AG04450 (cell line): ENCODE data around the gene IDH3G. TPM values are rescaled to one million over a fixed set of nuclear protein-coding genes. Genes with fewer than 3 reads are reported as not detected.
A peak's percentile ranks its signal among the peaks of the same experiment; 100 is the strongest.

Experiments
- CTCF ChIA-PET: fragments of 300-600, 350-600 bp; formaldehyde crosslinking; extraction: SDS; loops from one replicate; lab custom pipeline; 2022; ENCODE audit warnings: antibody characterized with exemption, inconsistent platforms; lab: Charles Lee
- POLR2A ChIA-PET: fragments of 350-600 bp; formaldehyde crosslinking; extraction: SDS; loops from one replicate; lab custom pipeline; 2021; ENCODE audit warnings: antibody characterized with exemption, inconsistent platforms; lab: Yijun Ruan, JAX
- DNase-seq: peaks from one replicate; pipeline ENCODE4 v3.0.0-alpha.2; 2011; ENCODE audit warnings: low read depth, low spot score
- H3K27ac ChIP-seq: one replicate; pipeline ENCODE4 v1.5.1; 2012; ENCODE audit warnings: low read depth, low read length, control low read depth
- H3K27me3 ChIP-seq: one replicate; pipeline ENCODE4 v1.6.0; 2012; ENCODE audit warnings: low read length; ENCODE audit not compliant: control insufficient read depth, insufficient read depth
- H3K4me3 ChIP-seq: 2 replicates; pipeline ENCODE4 v1.5.1; 2011; ENCODE audit warnings: mild to moderate bottlenecking, low read depth, low read length, control low read depth
- H3K9me3 ChIP-seq: 2 replicates; pipeline ENCODE4 v1.5.1; 2012; ENCODE audit warnings: low read length; ENCODE audit not compliant: control insufficient read depth, insufficient read depth
- polyA plus RNA-seq: library from polyadenylated mRNA; depleted of rRNA; stranded (reverse); fragments of >200 nt; gene quantifications from 2 replicates; pipeline ENCODE4 v1.2.3, GENCODE V29; 2011
- TF ChIP-seq, protein P1 (sequence below): IDR thresholded peaks from 2 replicates; pipeline ENCODE4 v1.5.1; 2011; ENCODE audit warnings: low read depth, low read length, control low read depth, inconsistent platforms

The IDH3G gene
- polyA plus RNA-seq, 1 experiment = 42.8 TPM

DNA sequence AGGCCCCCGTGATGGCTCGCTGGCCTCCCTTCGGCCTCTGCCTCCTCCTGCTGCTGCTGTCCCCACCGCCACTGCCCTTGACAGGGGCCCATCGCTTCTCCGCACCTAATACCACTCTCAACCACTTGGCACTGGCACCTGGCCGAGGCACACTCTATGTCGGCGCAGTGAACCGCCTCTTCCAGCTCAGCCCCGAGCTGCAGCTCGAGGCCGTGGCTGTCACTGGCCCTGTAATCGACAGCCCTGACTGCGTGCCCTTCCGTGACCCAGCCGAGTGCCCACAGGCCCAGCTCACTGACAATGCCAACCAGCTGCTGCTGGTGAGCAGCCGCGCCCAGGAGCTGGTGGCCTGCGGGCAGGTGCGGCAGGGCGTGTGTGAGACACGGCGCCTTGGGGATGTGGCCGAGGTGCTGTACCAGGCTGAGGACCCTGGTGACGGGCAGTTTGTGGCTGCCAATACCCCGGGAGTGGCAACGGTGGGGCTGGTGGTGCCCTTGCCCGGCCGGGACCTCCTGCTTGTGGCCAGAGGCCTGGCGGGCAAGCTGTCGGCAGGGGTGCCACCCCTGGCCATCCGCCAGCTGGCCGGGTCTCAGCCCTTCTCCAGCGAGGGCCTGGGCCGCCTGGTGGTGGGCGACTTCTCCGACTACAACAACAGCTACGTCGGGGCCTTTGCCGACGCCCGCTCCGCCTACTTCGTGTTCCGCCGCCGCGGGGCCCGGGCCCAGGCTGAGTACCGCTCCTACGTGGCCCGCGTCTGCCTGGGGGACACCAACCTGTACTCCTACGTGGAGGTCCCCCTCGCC is 27.1 kb downstream of the IDH3G start:
- CTCF ChIA-PET = interaction anchor here (1.2 to 2.2 kb wide), 2 partner anchors 180 to 181 kb away, joined by 3 to 7 read pairs; no protein-coding TSS in a partner anchor

DNA sequence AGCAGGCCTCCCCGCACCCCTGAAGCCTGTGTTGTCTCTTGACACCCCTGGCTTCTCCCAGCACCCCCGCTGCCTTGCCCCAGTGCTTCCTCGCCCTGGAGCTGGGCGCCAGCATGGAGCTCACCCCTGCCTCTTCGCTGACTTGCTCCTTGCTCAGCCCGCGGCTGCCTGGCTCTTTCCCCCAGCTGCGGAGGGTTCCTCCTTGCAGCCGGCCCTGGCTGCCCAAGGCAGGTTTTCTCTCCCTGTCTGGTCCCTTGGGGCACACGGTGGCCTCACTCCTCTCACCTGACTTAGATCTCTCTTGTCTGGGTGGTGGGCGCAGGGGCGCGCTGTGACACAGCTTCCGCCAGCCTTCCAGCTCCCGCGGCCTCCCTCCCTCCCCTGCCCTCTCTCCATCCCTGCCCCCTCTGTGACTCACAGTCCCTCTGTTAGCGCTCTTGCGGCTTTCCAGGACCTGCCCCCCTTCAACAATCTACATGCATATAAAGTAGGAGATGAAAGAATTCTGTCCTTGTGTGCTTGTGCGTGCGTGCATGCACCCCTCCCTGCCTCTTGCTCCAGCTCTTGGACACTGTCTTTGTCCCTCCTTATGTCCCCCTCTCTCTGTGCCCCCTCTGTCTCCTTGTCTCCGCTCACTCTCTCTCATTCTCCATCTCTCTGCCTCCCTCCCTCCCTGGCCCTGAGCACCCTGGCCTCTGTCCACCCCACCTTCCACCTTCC is 27.9 kb downstream of the IDH3G start:
- H3K27me3 ChIP-seq = no peaks in the 10 kb centered on the region
- peak overlapping the region; percentile 48 for H3K4me3 ChIP-seq
- no peaks in the 10 kb centered on the region for H3K9me3 ChIP-seq
- peak; percentile 33 for DNase-seq
- POLR2A ChIA-PET = interaction anchor here (0.7 to 1.4 kb wide), 5 partner anchors 15 to 201 kb away, joined by 3 to 5 read pairs (median 4); partner anchors contain the start of genes IDH3G, SRPK3 and SSR4
- CTCF ChIA-PET = interaction anchor here (0.6 to 2.2 kb wide), 4 partner anchors 145 to 182 kb away, joined by 3 to 7 read pairs (median 4); no protein-coding TSS in a partner anchor
- peak overlapping the region; percentile 78 for H3K27ac ChIP-seq
- TF ChIP-seq, protein P1, sequence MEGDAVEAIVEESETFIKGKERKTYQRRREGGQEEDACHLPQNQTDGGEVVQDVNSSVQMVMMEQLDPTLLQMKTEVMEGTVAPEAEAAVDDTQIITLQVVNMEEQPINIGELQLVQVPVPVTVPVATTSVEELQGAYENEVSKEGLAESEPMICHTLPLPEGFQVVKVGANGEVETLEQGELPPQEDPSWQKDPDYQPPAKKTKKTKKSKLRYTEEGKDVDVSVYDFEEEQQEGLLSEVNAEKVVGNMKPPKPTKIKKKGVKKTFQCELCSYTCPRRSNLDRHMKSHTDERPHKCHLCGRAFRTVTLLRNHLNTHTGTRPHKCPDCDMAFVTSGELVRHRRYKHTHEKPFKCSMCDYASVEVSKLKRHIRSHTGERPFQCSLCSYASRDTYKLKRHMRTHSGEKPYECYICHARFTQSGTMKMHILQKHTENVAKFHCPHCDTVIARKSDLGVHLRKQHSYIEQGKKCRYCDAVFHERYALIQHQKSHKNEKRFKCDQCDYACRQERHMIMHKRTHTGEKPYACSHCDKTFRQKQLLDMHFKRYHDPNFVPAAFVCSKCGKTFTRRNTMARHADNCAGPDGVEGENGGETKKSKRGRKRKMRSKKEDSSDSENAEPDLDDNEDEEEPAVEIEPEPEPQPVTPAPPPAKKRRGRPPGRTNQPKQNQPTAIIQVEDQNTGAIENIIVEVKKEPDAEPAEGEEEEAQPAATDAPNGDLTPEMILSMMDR = no peak

More for the DNA sequence above, 27.1 kb downstream of the IDH3G start:
- POLR2A ChIA-PET = interaction anchor here (1.2 to 1.4 kb wide), 2 partner anchors 15 to 27 kb away, joined by 4 to 5 read pairs; partner anchors contain the start of genes IDH3G and SSR4
- Histone ChIP-seq H3K4me3 (no peak overlapping the region), H3K27me3 (no peaks in the 10 kb centered on the region), H3K27ac (no peak overlapping the region), H3K9me3 (no peaks in the 10 kb centered on the region)
- DNase-seq = no peak
- TF ChIP-seq, protein P1 = no peak

DNA sequence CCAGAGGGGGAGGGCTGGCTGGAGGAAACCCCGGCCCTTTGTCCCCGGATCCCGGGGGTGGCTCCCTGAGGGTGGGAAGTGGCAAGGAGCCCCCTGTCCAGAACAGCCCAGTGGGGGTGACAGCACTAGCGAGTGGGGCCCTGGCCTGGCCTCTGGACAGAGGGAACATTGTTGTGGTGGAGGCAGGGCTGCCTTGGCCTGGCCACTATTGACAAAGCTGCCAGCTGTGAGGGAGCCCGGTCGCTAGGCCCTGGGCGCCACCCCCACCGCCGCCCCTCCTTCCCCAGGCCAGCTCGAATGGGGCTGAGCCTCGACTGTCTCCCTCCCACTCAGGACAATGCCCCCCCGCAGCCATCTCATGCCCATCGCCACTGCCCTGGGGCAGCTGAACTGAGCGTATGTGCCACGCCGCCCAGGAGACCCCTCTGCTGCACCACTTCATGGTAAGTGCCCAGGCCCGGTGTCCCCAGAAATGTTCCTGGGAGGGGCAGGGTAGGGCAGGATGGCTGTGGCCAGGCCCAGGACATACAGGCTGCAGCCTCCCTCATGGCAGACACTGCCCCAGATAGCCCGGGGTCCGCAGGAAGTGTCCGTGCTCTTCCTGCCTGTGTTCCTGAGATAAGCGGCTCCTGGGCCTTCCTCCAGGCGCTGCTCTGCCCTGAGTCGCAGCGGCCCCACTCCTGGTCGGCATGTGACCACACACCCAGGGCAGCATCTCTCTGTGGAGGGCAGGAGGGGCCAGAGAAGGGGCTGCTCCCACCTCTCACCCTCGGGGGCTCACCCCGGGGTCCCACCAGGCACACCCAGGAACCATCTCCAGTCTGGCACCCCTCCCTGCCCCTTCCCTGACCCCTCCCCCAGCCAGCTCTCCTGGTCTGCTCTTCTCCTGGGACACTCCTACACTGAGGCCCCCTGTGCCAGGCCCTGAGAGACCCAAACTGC is 28.8 kb downstream of the IDH3G start:
- CTCF ChIA-PET = interaction anchor here (0.6 to 2.2 kb wide), 4 partner anchors 145 to 183 kb away, joined by 3 to 7 read pairs (median 4); no protein-coding TSS in a partner anchor
- H3K9me3 ChIP-seq = no peaks in the 10 kb centered on the region
- DNase-seq = no peak
- POLR2A ChIA-PET = interaction anchor here (0.7 to 1.4 kb wide), 5 partner anchors 16 to 202 kb away, joined by 3 to 5 read pairs (median 4); partner anchors contain the start of genes IDH3G, SRPK3 and SSR4
- peak overlapping the region; percentile 78 for H3K27ac ChIP-seq
- no peaks in the 10 kb centered on the region for H3K27me3 ChIP-seq
- peak overlapping the region; percentile 48 for H3K4me3 ChIP-seq
- TF ChIP-seq, protein P1 = no peak

DNA sequence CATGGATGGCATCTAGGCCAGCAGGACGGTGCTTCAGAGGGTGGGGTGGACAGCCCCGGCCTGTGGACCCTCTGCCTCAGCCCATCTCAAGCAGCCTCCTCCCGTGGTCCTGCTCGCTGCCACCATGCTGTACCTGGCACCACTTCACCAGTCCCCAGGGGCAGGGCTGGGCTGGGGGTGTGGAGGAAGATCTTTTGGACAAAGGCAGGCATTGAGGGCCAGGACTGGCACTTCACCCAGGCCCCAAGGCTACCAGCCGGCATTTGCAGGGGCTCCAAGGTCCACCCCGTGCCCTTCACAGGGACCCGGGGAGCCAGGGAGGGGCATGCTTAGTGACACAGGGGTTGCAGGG is 29.4 kb downstream of the IDH3G start:
- POLR2A ChIA-PET = no interaction called here
- TF ChIP-seq, protein P1 = no peak
- Histone ChIP-seq H3K27ac (no peak overlapping the region), H3K4me3 (peak overlapping the region; percentile 59), H3K27me3 (no peaks in the 10 kb centered on the region), H3K9me3 (no peaks in the 10 kb centered on the region)
- CTCF ChIA-PET = interaction anchor here (0.6 to 2.5 kb wide), 5 partner anchors 9 to 186 kb away, joined by 3 to 33 read pairs (median 6); no protein-coding TSS in a partner anchor
- DNase-seq = no peak
